KMS-11 (cell line): Measurements from ENCODE around the gene SMARCD3.

Experiments
- H2AFZ ChIP-seq: fragments of 200-600 bp; sonication (generic); 2 replicates; pipeline ENCODE4 v1.6.1; 2016; ENCODE audit warnings: antibody characterized with exemption, mixed run types, low read depth
- H3K27ac ChIP-seq: fragments of 200-600 bp; sonication (generic); 2 replicates; pipeline ENCODE4 v1.6.1; 2016; ENCODE audit warnings: mild to moderate bottlenecking, mixed run types
- H3K27me3 ChIP-seq: fragments of 200-600 bp; sonication (generic); 2 replicates; pipeline ENCODE4 v1.6.1; 2017; ENCODE audit warnings: mild to moderate bottlenecking, low read depth, mixed run types, moderate library complexity; ENCODE audit not compliant: insufficient read depth
- H3K36me3 ChIP-seq: fragments of 200-600 bp; sonication (generic); 2 replicates; pipeline ENCODE4 v1.6.1; 2017; ENCODE audit warnings: mild to moderate bottlenecking, mixed run types; ENCODE audit not compliant: insufficient read depth
- H3K4me1 ChIP-seq: fragments of 200-600 bp; sonication (generic); 2 replicates; pipeline ENCODE4 v1.6.1; 2016; ENCODE audit warnings: mild to moderate bottlenecking, low read depth, mixed run types; ENCODE audit not compliant: poor library complexity, severe bottlenecking
- H3K4me2 ChIP-seq: fragments of 200-600 bp; sonication (generic); 2 replicates; pipeline ENCODE4 v1.7.0; 2016; ENCODE audit warnings: mild to moderate bottlenecking, mixed run types
- H3K4me3 ChIP-seq: fragments of 200-600 bp; sonication (generic); IDR thresholded peaks from 2 replicates; pipeline ENCODE4 v1.6.1; 2017; ENCODE audit warnings: low read depth, low read length, mixed read lengths; ENCODE audit not compliant: insufficient read depth
- H3K79me2 ChIP-seq: fragments of 200-600 bp; sonication (generic); 2 replicates; pipeline ENCODE4 v1.6.1; 2016; ENCODE audit warnings: low read depth, mixed run types; ENCODE audit not compliant: insufficient read depth
- H3K9ac ChIP-seq: fragments of 200-600 bp; sonication (generic); 2 replicates; pipeline ENCODE4 v1.6.1; 2016; ENCODE audit warnings: mild to moderate bottlenecking, mixed run types
- H4K20me1 ChIP-seq: fragments of 200-600 bp; sonication (generic); 2 replicates; pipeline ENCODE4 v1.6.1; 2016; ENCODE audit warnings: mild to moderate bottlenecking, mixed run types; ENCODE audit not compliant: insufficient read depth
- TF ChIP-seq, protein P1 (sequence below): fragments of 200-600 bp; sonication (generic); conservative IDR thresholded peaks from 2 replicates; pipeline ENCODE4 v1.6.1; 2017; ENCODE audit warnings: low read depth, mild to moderate bottlenecking, antibody characterized with exemption, low read length, moderate library complexity, mixed read lengths

The SMARCD3 gene

GRCh38 chr7:151247611-151248345, 716 bp downstream of the SMARCD3 start:
- H3K4me1 ChIP-seq, result peaks cover 28% of the 10 kb centered on the region
- H3K27me3 ChIP-seq, result peaks cover 87% of the 10 kb centered on the region
- TF ChIP-seq, protein P1, sequence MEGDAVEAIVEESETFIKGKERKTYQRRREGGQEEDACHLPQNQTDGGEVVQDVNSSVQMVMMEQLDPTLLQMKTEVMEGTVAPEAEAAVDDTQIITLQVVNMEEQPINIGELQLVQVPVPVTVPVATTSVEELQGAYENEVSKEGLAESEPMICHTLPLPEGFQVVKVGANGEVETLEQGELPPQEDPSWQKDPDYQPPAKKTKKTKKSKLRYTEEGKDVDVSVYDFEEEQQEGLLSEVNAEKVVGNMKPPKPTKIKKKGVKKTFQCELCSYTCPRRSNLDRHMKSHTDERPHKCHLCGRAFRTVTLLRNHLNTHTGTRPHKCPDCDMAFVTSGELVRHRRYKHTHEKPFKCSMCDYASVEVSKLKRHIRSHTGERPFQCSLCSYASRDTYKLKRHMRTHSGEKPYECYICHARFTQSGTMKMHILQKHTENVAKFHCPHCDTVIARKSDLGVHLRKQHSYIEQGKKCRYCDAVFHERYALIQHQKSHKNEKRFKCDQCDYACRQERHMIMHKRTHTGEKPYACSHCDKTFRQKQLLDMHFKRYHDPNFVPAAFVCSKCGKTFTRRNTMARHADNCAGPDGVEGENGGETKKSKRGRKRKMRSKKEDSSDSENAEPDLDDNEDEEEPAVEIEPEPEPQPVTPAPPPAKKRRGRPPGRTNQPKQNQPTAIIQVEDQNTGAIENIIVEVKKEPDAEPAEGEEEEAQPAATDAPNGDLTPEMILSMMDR, result no peak
- peak overlapping the region; percentile 55 for H2AFZ ChIP-seq
- H4K20me1 ChIP-seq, result no peaks in the 10 kb centered on the region
- H3K9ac ChIP-seq, result no peak overlapping the region
- H3K4me2 ChIP-seq, result peak overlapping the region; percentile 66
- no peak overlapping the region for H3K4me3 ChIP-seq
- H3K27ac ChIP-seq, result no peak overlapping the region
- no peaks in the 10 kb centered on the region for H3K79me2 ChIP-seq
- no peaks in the 10 kb centered on the region for H3K36me3 ChIP-seq

GRCh38 chr7:151246851-151247580, 1.5 kb downstream of the SMARCD3 start:
- H3K27me3 ChIP-seq, result peaks cover 79% of the 10 kb centered on the region
- H3K27ac ChIP-seq, result no peak overlapping the region
- H4K20me1 ChIP-seq, result no peaks in the 10 kb centered on the region
- H3K4me1 ChIP-seq, result peaks cover 28% of the 10 kb centered on the region
- no peak overlapping the region for H3K4me3 ChIP-seq
- no peak overlapping the region for H3K9ac ChIP-seq
- TF ChIP-seq, protein P1, result no peak
- H3K36me3 ChIP-seq, result no peaks in the 10 kb centered on the region
- H2AFZ ChIP-seq, result no peak overlapping the region
- no peak overlapping the region for H3K4me2 ChIP-seq
- no peaks in the 10 kb centered on the region for H3K79me2 ChIP-seq

- Histone ChIP-seq H3K36me3 (no peaks in the 10 kb centered on the region), H4K20me1 (no peaks in the 10 kb centered on the region), H3K9ac (no peak overlapping the region), H2AFZ (no peak overlapping the region), H3K4me1 (peaks cover 26% of the 10 kb centered on the region), H3K27me3 (peaks cover 76% of the 10 kb centered on the region), H3K4me3 (no peak overlapping the region), H3K4me2 (no peak overlapping the region), H3K79me2 (no peaks in the 10 kb centered on the region), H3K27ac (no peak overlapping the region)
- TF ChIP-seq, protein P1, result no peak
These were observed 2.2 kb downstream of the SMARCD3 start for GRCh38 chr7:151246102-151246850.

DNA sequence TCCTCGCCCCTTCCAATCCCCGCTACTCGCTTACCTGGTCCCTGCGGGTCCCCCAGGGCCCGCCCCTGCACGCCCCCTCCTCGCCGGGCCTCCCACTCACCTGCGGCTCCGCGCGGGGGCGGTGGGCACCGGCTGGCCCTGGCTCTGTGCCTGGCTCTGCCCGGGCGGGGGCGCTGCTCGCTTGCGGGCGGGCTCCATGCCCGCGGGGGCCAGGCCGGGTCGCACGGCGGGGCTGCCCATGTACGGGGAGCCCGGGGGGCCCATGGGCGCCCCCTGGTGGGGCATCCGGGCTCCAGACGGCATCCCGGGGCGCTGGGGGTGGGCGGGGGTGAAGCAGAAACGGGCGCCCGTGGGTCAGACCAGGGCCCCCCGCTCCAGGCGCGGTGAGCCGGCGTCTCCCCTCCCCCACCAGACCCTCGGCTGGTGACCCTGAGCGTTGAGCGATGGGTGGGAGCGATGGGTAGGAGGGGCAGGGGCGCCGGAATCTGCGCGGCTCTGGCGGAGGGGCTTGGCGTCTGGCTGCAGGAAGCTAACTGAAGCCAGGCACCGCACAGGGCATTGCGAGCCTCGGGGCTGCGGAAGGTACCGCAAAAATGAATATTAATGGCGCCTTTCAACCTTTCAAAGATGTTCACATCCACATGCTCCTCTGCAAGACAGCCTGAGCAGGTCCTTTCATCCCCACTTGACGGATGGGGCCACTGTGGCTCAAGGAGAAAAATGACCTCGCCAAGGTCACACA, 3.0 kb downstream of the SMARCD3 start:
- peak overlapping the region; percentile 56 for H2AFZ ChIP-seq
- peaks cover 24% of the 10 kb centered on the region for H3K4me1 ChIP-seq
- no peaks in the 10 kb centered on the region for H3K36me3 ChIP-seq
- H3K9ac ChIP-seq, result no peak overlapping the region
- H3K79me2 ChIP-seq, result no peaks in the 10 kb centered on the region
- peak overlapping the region; percentile 87 for H3K4me2 ChIP-seq
- H3K27ac ChIP-seq, result no peak overlapping the region
- peaks cover 68% of the 10 kb centered on the region for H3K27me3 ChIP-seq
- TF ChIP-seq, protein P1, result peak; percentile 48
- H3K4me3 ChIP-seq, result no peak overlapping the region
- no peaks in the 10 kb centered on the region for H4K20me1 ChIP-seq
